GM10248 (cell line): ENCODE data around the gene ANKRD53.

ENCODE experiments used
- CTCF ChIA-PET: fragments of 300-600 bp; sonication (Branson Sonifier 250); formaldehyde crosslinking; extraction: SDS; loops from one replicate; lab custom pipeline; 2021; ENCODE audit warnings: antibody characterized with exemption; lab: Yijun Ruan, JAX
- POLR2A ChIA-PET: fragments of 350-650 bp; sonication (Branson Sonifier 250); formaldehyde crosslinking; extraction: SDS; loops from one replicate; lab custom pipeline; 2020; ENCODE audit warnings: antibody characterized with exemption; lab: Yijun Ruan, JAX
- DNase-seq: peaks from one replicate; pipeline ENCODE4 v3.0.0; 2012; ENCODE audit errors: extremely low spot score
- TF ChIP-seq, protein P1 (sequence below): IDR thresholded peaks from 2 replicates; pipeline ENCODE4 v1.5.1; 2012; ENCODE audit warnings: mild to moderate bottlenecking, low read depth; ENCODE audit errors: extremely low read depth, missing control alignments, control extremely low read depth

Gene ANKRD53

DNA sequence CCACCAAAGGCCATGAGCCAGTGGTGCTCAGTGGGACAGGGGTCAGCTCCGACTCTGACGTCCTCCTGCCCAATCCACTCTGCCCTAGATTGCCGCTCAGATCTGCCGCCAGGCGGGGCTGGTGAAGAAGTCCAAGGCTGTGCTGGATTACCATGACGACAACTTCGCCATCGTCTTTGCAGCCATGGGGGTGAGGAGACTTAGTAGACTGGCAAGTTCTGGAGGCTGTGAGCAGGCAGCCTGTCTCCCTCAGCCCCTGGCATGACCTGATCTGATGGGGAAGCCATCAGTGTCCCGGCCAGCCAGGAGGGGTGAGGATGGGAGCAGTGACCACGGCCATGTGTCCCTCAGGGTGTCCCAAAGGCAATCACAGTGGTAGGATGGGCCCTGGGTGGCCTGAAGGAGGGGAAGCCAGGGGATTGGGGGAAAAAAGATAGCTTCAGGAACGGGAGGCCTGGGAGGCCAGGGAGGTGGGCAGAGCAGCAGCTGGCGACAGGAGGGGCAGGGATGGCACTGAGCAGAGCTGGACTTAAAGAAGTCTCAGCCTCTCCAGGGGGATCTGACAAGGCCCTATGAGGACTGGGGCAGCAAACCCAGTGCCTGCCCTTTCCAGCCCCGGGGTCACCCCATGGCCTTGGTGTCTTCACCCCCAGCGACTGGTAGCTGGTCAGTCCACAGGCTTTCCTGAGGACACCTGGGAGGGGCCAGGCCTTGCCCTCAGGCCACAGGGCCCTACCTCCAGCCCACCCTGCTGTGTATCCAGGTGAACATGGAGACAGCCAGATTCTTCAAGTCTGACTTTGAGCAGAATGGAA is 17.4 kb upstream of the ANKRD53 start:
- POLR2A ChIA-PET = no interaction called here
- CTCF ChIA-PET = interaction anchor here (1.3 to 9.7 kb wide), 3 partner anchors 14 to 19 kb away, joined by 3 to 172 read pairs (median 17); partner anchors contain the start of gene ANKRD53
- no peak for DNase-seq
- TF ChIP-seq, protein P1, sequence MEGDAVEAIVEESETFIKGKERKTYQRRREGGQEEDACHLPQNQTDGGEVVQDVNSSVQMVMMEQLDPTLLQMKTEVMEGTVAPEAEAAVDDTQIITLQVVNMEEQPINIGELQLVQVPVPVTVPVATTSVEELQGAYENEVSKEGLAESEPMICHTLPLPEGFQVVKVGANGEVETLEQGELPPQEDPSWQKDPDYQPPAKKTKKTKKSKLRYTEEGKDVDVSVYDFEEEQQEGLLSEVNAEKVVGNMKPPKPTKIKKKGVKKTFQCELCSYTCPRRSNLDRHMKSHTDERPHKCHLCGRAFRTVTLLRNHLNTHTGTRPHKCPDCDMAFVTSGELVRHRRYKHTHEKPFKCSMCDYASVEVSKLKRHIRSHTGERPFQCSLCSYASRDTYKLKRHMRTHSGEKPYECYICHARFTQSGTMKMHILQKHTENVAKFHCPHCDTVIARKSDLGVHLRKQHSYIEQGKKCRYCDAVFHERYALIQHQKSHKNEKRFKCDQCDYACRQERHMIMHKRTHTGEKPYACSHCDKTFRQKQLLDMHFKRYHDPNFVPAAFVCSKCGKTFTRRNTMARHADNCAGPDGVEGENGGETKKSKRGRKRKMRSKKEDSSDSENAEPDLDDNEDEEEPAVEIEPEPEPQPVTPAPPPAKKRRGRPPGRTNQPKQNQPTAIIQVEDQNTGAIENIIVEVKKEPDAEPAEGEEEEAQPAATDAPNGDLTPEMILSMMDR = no peak

DNA sequence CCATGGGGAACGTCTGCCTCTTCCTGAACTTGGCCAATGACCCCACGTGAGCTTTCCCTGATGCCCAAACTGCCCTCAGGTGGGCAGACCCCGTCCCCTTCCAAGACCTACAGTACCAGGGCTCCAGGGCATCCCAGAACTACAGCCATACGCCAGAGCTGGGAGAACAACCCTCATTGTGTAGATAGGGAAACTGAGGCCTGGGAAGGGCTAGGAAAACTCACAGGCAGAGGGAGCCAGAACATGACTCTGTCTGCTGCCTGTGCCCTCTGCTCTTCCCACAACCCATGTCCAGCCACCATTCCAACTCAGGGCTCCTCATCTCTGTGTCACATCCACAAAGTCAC is 16.8 kb upstream of the ANKRD53 start:
- POLR2A ChIA-PET = no interaction called here
- CTCF ChIA-PET = interaction anchor here (1.0 to 9.7 kb wide), 4 partner anchors 14 to 40 kb away, joined by 3 to 172 read pairs (median 10); partner anchors contain the start of gene ANKRD53
- TF ChIP-seq, protein P1 = no peak
- no peak for DNase-seq

DNA sequence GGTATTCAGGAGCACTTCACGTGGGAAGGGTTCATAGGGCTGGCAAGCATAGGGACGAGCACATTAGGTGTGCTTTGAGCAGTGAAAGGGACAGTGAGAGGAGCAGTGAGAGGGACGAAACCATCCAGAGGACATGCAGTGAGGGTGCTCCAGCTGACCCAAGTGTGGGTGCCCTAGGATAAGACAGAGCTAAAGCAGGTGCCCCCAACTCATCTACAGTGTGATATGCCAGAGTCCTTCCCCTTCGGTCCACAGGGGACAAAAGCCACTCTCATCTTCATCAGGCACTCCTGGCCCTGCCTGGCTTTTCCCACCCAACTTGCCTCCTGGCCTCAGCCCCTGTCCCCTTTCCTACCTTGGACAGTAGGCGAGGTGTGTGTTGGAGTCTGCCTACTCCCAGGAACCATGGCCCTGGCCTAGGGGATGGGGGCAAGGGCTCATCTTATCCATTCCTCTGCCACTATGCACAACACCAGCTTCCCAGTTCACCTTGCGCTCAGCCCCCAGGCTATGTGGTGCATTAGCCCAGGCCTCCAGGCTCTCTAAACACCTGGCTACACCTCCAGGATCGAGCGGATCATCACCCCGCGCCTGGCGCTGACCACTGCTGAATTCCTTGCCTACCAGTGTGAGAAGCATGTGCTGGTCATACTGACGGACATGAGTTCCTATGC is 16.1 kb upstream of the ANKRD53 start:
- TF ChIP-seq, protein P1 = no peak
- ChIA-PET POLR2A (no interaction called here), CTCF (interaction anchor here (0.6 to 9.7 kb wide), 7 partner anchors 15 to 102 kb away, joined by 3 to 172 read pairs (median 4); partner anchors contain the start of gene ANKRD53)
- no peak for DNase-seq

DNA sequence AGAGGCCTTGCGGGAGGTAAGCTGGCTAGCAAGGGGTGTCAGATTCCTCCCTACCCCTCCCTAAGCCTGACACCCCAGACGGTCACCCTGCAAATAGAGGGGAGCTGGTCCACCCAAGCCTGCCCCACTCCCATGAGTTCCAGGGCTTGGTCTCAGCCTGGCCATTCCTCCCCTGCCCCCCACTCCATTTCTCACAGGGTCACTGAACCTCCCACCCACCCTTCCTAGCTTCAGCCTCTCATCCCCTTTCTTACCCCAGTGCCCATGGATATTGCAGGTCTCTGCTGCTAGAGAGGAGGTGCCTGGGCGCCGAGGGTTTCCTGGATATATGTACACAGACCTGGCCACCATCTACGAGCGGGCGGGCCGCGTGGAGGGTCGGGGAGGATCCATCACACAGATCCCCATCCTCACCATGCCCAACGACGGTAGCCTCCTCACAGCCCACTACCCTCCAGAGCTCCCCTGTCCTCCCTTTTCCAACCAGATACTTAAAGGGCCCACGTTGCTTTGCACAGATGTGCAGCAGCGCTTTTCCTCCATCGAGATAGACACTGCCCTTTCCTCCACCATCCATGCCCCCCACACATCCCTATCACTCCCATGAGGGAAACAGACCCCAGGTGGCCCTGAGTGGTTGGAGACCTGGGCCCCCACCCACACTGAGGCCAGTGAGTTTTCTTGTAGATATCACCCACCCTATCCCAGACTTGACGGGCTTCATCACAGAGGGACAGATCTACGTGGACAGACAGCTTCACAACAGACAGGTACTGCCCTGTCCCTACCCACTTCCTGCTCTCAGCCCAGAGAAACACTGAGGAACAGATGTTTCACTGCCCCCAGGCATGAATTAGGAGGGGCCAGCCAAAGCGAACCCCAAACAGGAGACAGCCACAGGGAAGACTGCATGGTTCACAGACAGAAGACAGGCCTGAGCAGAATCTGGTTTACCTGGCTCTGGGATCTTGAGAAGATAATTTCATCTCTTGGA is 15.2 kb upstream of the ANKRD53 start:
- DNase-seq = no peak
- POLR2A ChIA-PET = interaction anchor here (0.5 kb wide), 1 partner anchor 642 kb away, joined by 3 read pairs; no protein-coding TSS in a partner anchor
- TF ChIP-seq, protein P1 = no peak
- CTCF ChIA-PET = interaction anchor here (0.6 to 9.7 kb wide), 16 partner anchors 10 to 193 kb away, joined by 3 to 172 read pairs (median 4); partner anchors contain the start of gene ANKRD53

DNA sequence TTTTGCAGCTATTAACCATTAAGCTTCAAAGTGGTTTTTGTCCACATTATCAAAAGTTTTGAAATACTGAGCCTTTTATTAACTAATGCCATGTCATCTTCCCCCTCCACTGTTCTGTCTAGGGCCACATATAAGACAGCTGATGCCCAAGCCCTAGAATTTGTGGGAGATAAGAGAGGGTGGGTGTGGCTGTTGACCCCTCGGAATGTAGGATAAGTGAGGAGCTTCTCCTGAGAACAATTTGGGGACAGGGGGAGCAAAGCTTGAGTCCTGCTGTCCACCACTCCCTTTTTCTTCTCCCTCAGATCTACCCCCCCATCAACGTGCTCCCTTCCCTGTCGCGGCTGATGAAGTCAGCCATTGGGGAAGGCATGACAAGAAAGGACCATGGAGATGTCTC is 14.3 kb upstream of the ANKRD53 start:
- ChIA-PET POLR2A (interaction anchor here (0.5 kb wide), 1 partner anchor 643 kb away, joined by 3 read pairs; no protein-coding TSS in a partner anchor), CTCF (interaction anchor here (0.9 to 9.7 kb wide), 14 partner anchors 11 to 192 kb away, joined by 3 to 172 read pairs (median 5); partner anchors contain the start of gene ANKRD53)
- no peak for DNase-seq
- TF ChIP-seq, protein P1 = no peak
